GM12874 (cell line): ENCODE measurements around the gene ERCC6L2.

ENCODE experiments used
- CTCF ChIP-seq: IDR thresholded peaks from 2 replicates; pipeline ENCODE4 v1.5.1; 2011; ENCODE audit warnings: low read depth, mild to moderate bottlenecking, control low read depth, low read length, moderate library complexity; ENCODE audit not compliant: insufficient read depth

The ERCC6L2 gene

GRCh38 chr9:95980262-95981125 is 105.0 kb downstream of the ERCC6L2 start:
- TF ChIP-seq CTCF: no peak

GRCh38 chr9:95981761-95982390 is 106.4 kb downstream of the ERCC6L2 start:
- no peak for TF ChIP-seq CTCF

- TF ChIP-seq CTCF: no peak
These were observed 110.1 kb downstream of the ERCC6L2 start for GRCh38 chr9:95985440-95986055.

- TF ChIP-seq CTCF: no peak
These were observed 113.8 kb downstream of the ERCC6L2 start for GRCh38 chr9:95989297-95989696.

- no peak for TF ChIP-seq CTCF
These were observed 115.8 kb downstream of the ERCC6L2 start for GRCh38 chr9:95991326-95991725.

- TF ChIP-seq CTCF: no peak
These were observed 117.0 kb downstream of the ERCC6L2 start for GRCh38 chr9:95992536-95992935.

GRCh38 chr9:95993337-95993736 is 117.8 kb downstream of the ERCC6L2 start:
- no peak for TF ChIP-seq CTCF
